M059J (cell line): ENCODE measurements around the gene CDK5. TPM values are rescaled to one million over a fixed set of nuclear protein-coding genes. Genes with fewer than 3 reads are reported as not detected.
"Not testable (repeated sequence)": the region's sequence is repeated elsewhere in the genome, so short reads cannot be mapped to it uniquely, and the experiment has no call there.

ENCODE experiments used
- DNase-seq: peaks from one replicate; pipeline ENCODE4 v3.0.0-alpha.2; 2012; ENCODE audit warnings: low read depth
- total RNA-seq: library from RNA; depleted of rRNA; stranded (reverse); fragments of >200 nt; shearing (Covaris generic); gene quantifications from 2 replicates; pipeline ENCODE4 v1.2.3, GENCODE V29; 2014

The CDK5 gene
- total RNA-seq, 1 experiment from 2014 or later, result 54.2 TPM

DNA sequence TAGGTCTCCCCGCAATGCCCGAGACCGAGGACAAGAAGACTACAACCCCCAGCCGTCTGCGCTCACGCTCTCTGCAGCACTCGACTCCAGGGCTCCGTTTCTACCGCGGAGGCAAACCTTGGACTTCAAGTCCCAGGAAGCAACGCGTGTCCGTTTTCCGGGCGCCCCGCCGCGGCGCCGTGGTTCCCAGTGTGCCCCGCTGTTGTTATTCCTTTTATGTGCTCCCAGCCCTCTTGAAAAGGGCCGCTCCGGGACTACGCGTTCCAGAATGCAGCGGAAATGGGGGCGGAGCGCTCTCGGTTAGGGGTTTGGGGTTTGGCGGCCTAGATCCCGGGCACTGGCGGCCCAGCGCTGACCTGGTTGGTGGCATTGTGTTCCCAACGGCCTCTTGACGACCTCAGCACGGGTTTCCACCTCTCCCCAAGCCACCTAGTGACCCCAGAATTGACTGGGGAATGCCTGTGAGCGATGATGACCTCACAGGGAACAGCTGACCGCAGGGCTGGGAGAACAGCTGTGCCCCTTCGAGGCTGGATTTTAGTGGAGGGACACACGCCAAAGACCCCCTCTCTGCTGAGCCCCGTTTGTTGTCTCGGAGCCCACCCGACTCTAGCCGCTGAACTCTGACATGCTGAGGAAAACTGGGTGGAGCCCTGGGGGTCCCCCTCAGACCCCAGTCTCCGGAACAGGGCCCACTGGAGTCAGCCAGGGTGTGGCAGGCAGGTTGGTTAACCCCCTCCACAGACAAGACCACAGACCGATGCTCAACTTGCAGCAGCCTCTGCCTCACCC is 488 bp upstream of the CDK5 start:
- peak; percentile 100 for DNase-seq

- no peak for DNase-seq
Observed at GRCh38 chr7:151056666-151057505, 811 bp downstream of the CDK5 start.

DNA sequence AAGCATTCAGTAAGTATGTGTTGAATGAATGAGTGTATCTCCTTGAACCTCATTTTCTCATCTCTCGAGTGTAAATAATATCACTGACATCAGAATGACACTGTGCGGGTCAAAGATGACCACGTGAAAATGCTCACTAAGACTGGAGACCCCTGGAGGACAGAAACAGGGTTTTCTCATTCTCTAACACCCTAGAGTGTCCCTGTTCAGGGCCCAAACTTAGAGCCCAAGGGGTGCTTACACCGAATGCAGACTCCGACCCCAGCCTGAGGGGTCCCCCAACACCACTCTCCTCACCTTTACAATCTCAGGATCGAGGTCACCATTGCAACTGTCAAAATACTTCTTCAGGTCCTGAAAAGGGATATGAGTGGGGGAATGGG is 1.4 kb downstream of the CDK5 start:
- DNase-seq, result no peak

GRCh38 chr7:151053751-151054150 is 3.9 kb downstream of the CDK5 start:
- DNase-seq, result no peak

DNA sequence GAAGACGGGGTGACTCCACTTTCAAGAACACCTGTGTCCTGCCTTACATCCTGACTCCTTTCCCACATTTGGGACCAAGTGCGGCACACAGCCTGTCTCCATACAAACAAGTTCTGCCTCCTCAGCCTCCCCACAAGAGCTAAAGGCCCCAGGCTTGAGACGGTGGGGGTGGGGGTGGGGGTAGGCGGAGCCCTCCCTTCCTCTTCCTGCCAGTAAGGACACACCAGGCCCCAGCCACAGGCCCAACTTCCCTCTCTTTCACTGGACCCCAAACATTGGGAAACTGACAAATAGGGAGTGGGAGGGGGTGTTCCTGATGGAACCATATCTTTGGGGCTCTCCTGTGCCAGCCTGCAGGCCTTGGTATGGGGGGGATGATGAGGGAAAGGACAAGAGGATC is 4.6 kb downstream of the CDK5 start:
- DNase-seq, result no peak

- DNase-seq, result no peak
Observed at GRCh38 chr7:151051108-151051507, 6.6 kb downstream of the CDK5 start.

- no peak for DNase-seq
Observed at GRCh38 chr7:151048911-151049463, 8.7 kb downstream of the CDK5 start.

DNA sequence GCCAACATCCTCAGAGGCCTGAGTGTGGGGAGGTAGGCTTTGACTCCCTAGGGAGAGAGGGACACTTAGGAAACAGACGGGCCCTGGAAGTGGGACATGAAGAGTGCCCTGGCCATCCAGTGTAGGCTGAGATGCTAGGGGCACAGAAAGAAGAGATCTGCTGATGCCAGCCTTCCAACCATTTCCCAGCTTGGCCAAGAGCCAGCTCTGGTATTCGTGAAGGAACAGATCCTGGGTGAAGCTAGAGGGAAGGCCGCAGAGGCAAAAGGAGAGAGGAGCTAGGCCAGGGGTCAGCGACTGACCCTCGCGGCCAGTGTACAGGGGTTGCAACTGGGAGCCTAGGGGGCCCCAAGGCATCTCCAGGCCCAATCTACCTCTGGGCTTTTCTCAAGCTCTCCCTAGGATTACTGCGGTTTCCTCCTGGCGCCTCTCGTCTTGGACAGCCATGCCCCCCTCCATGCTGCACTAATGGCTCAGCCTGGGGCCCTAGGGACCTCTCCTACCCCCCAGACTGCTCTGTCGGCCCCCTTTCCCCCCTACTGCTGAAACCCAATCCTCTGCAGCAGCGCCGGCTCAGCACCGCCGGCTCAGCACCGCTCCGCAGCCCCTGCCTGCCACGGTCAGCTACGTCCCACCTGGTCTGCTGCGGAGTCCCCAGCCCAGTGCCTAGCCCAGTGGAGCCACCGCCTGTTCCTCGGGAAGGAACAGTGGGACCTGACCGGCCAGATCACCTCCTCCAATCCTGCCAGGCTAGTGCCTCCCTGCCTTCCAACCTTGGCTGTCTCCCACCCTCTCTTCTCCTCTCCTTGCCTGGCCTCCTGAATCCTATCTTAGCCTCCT is 9.5 kb downstream of the CDK5 start, which contains the start of gene ASIC3:
ASIC3 (plus strand) TSS at position 556 of the 840 bp plus-strand sequence. CDS start 355 bp downstream, outside the sequence.
- DNase-seq, result no peak

- peak; percentile 89 for DNase-seq
Observed at GRCh38 chr7:151046603-151047573, 10.8 kb downstream of the CDK5 start.

- no peak for DNase-seq
Observed at GRCh38 chr7:151045967-151046366, 11.7 kb downstream of the CDK5 start.

DNA sequence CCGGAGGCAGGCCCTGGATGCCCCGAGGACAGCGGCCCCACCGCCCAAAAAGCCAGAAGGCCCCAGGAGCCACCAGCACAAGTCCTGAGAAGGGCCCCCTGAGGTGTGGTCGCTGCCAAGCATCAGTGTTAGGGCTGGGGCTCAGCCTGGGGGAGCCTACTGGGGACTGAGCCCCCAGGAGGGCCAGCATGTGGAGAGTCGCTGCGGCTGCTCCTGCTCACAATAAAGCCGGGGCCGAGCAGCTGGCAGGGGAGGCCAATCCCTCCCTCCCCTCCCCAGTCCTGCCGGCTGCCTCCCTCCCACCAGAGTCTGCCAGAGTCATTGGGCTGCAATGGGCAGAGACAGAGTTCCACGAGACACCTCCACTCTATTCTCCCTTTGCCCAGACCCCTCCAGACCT is 12.4 kb downstream of the CDK5 start:
- DNase-seq, result no peak

DNA sequence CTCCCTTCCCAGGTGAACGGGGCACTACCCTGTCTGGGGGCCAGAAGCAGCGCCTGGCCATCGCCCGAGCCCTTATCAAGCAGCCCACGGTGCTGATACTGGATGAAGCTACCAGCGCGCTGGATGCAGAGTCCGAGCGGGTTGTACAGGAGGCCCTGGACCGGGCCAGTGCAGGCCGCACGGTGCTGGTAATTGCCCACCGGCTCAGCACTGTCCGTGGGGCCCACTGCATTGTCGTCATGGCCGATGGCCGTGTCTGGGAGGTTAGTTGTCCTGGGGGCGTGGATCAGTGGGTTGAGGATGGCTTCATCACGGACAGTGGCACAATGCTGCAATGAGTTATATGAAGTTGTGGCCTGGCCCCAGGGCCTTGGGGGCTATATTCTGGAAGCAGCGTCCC is 13.7 kb downstream of the CDK5 start:
- DNase-seq, result no peak

DNA sequence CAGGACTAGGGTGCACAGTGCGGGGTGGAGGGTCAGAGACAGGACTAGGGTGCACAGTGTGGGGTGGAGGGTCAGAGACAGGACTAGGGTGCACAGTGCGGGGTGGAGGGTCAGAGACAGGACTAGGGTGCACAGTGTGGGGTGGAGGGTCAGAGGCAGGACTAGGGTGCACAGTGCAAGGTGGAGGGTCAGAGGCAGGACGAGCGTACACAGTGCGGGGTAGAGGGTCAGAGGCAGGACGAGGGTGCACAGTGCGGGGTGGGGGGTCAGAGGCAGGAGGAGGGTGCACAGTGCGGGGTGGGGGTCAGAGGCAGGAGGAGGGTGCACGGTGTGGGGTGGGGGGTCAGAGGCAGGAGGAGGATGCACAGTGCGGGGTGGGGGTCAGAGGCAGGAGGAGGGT is 14.2 kb downstream of the CDK5 start:
- not testable (repeated sequence) for DNase-seq

DNA sequence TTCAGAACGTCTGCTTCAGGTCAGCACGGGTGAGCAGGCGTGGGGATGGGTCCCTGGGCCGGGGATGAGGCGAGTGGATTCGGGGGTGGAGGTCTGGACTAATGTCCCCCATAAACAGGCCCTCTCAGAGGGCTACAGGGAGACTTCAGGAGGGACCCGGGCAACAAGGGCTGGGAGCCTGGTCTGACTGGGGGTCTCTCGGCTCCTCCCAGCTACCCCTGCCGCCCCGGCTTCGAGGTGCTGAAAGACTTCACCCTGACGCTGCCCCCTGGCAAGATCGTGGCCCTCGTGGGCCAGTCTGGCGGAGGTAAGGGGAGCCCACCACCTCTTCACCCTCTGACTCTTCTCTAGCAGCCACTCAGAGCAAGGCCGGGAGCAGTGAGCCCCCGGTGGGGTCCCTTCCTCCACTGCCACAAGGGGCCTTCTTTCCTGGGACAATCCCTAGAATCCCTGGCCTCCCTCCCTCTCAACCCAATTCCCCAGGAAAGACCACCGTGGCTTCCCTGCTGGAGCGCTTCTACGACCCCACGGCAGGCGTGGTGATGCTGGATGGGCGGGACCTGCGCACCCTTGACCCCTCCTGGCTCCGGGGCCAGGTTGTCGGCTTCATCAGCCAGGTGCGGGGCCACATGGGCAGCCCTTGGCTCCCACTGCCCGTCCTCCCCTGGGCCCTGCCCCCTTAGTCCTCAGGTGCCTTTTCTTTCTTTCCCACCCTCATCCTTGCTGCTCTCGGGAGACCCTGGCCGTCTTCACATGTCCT is 16.9 kb downstream of the CDK5 start:
- DNase-seq, result no peak

GRCh38 chr7:151039850-151040548 is 17.7 kb downstream of the CDK5 start:
- no peak for DNase-seq

GRCh38 chr7:151038951-151039849 is 18.5 kb downstream of the CDK5 start:
- DNase-seq, result peak; percentile 98

DNA sequence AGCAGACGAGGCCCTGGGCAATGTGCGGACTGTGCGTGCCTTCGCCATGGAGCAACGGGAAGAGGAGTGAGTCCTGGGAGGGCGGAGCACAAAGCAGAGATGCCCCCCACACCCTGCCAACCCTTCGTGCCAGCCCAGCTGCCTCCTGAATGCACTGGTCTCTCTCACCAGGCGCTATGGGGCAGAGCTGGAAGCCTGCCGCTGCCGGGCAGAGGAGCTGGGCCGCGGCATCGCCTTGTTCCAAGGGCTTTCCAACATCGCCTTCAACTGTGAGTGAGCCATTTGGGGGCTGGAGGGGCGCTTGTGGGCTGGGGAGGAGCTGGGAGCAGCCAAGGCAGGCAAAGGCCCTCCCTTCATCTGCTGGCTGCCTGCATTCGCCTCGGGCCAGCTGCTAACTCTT is 21.8 kb downstream of the CDK5 start:
- DNase-seq, result no peak
